ENCODE results near the gene PITPNM3. TPM values are rescaled to one million over a fixed set of nuclear protein-coding genes. Genes with fewer than 3 reads are reported as not detected.

Gene PITPNM3
- total and polyA plus RNA-seq, 4 experiments from 2014 or later = 0.05 to 0.50 (median 0.29) TPM; not detected in 1

DNA sequence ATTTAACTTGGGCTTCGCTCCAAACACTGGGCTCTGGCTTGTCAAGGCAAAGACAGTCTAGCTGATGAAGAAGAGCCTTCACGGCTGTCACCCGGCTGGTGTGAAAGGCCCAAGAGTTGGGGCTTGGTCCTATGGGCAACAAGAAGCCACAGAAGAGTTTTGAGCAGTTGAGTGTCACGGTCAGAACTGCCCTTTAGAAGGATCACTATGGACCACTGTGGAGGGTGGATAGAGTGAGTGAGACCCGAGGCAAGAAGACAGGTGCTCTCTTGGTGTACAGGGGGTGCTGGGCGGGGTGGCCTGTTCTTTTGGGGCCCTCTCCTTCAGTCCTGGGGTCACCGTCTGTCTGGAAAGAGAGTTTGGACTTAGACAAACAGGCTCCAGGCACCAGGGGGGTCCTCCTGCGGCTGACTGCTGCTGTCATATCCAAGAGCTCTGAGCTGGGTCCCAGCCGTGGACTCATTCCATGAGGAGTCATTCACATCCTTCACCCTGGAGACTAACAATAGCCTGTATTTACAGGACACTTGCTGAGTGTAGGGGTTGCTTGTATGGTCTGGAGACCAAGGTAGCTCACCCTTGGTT lies 109.7 kb downstream of the PITPNM3 start:
- POLR2A ChIA-PET (ENCODE audit: partially characterized antibody) = interaction anchor here (1.3 kb wide), 1 partner anchor 862 kb away, joined by 3 read pairs; the partner anchor contains the start of gene NLRP1
- CTCF ChIA-PET (ENCODE audit: partially characterized antibody) = interaction anchor here (2.8 kb wide), 1 partner anchor 26 kb away, joined by 7 read pairs; no protein-coding TSS in a partner anchor
- Histone ChIP-seq H3K4me1 (ENCODE audit: insufficient read depth, low read length) (peaks cover 5% of the 10 kb centered on the region), H3K27ac (ENCODE audit: low read depth, low read length) (no peak overlapping the region), H3K4me3 (ENCODE audit: low read length in 2 of 2) (no peak overlapping the region), H3K36me3 (ENCODE audit: insufficient read depth, low read length) (no peaks in the 10 kb centered on the region), H3K27me3 (ENCODE audit: insufficient read depth, low read length) (no peaks in the 10 kb centered on the region), H3K9me3 (ENCODE audit: control insufficient read depth in 1 of 2, low read length in 2 of 2) (no peaks in the 10 kb centered on the region)
- H3K27ac Mint-ChIP-seq = peak overlapping the region in 1 of 7 donors; percentile 29
- no peak overlapping the region for H3K4me3 Mint-ChIP-seq
- no peaks in the 10 kb centered on the region for H3K36me3 Mint-ChIP-seq
- peaks cover 9 to 16% (median 12%) of the 10 kb centered on the region in 4 donors for H3K4me1 Mint-ChIP-seq
- no peaks in the 10 kb centered on the region for H3K27me3 Mint-ChIP-seq
- intact Hi-C loops (cut with micrococcal nuclease) = loop anchor here (10.0 kb wide), 1 partner anchor 208 kb away; the partner anchor contains the start of genes C17orf100 and MED31
- DNase-seq = no peak
- no peaks in the 10 kb centered on the region for H3K9me3 Mint-ChIP-seq

DNA sequence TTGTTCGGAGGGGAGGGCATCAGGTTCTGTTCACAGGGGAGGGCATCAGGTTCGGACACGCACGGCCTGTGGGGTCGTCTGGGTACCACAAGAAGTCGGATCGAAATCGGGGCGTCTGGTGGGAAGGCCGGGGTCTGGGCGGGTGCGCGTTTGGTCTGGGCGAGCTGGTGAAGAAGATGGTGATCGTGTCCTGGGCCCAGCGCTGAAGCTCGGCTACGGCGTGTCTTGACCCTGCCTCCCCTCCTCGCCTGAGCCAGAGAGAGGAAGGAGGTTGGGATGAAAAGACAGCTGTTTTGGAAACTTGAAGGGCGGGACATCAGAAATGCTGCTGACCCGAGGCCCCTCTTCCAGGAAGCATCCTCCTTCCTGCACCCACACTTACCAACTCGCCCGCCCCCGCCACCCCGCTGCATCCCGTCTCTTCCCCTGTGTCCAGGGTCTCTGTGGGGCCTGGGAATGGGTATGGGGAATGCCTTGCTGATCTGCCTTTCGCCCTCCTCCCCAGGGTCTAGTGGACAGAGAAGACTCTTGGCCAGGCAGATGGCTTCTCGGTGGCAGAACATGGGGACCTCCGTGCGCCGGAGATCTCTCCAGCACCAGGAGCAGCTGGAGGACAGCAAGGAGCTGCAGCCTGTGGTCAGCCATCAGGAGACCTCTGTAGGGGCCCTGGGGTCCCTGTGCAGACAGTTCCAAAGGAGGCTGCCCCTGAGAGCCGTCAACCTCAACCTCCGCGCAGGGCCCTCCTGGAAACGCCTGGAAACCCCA lies 111.6 kb downstream of the PITPNM3 start:
- peak overlapping the region; percentile 68 to 96 (median 78) for H3K27ac Mint-ChIP-seq
- Histone ChIP-seq H3K27me3 (ENCODE audit: insufficient read depth, low read length) (no peaks in the 10 kb centered on the region), H3K9me3 (ENCODE audit: control insufficient read depth in 1 of 2, low read length in 2 of 2) (no peaks in the 10 kb centered on the region), H3K27ac (ENCODE audit: low read depth, low read length) (no peak overlapping the region), H3K4me3 (ENCODE audit: low read length in 2 of 2) (peak overlapping the region; percentile 52 to 93), H3K4me1 (ENCODE audit: insufficient read depth, low read length) (peaks cover 5% of the 10 kb centered on the region), H3K36me3 (ENCODE audit: insufficient read depth, low read length) (no peaks in the 10 kb centered on the region)
- H3K4me1 Mint-ChIP-seq = peaks cover 9 to 16% (median 12%) of the 10 kb centered on the region in 4 donors
- H3K36me3 Mint-ChIP-seq = no peaks in the 10 kb centered on the region
- no peaks in the 10 kb centered on the region for H3K9me3 Mint-ChIP-seq
- peaks cover 2 to 4% of the 10 kb centered on the region in 2 donors for H3K27me3 Mint-ChIP-seq
- ChIA-PET POLR2A (ENCODE audit: partially characterized antibody) (interaction anchor here (1.3 to 3.3 kb wide), 3 partner anchors 10 to 860 kb away, joined by 3 to 14 read pairs (median 12); partner anchors contain the start of gene NLRP1), CTCF (ENCODE audit: partially characterized antibody) (interaction anchor here (0.6 to 2.8 kb wide), 3 partner anchors 9 to 1096 kb away, joined by 3 to 8 read pairs (median 7); no protein-coding TSS in a partner anchor)
- intact Hi-C loops (cut with micrococcal nuclease) = loop anchor here (5.0 to 10.0 kb wide), 2 partner anchors 210 to 957 kb away; partner anchors contain the start of genes C17orf100, DERL2, MED31 and MIS12
- no peak for DNase-seq
- H3K4me3 Mint-ChIP-seq = peak overlapping the region; percentile 91 to 94 (median 92)

DNA sequence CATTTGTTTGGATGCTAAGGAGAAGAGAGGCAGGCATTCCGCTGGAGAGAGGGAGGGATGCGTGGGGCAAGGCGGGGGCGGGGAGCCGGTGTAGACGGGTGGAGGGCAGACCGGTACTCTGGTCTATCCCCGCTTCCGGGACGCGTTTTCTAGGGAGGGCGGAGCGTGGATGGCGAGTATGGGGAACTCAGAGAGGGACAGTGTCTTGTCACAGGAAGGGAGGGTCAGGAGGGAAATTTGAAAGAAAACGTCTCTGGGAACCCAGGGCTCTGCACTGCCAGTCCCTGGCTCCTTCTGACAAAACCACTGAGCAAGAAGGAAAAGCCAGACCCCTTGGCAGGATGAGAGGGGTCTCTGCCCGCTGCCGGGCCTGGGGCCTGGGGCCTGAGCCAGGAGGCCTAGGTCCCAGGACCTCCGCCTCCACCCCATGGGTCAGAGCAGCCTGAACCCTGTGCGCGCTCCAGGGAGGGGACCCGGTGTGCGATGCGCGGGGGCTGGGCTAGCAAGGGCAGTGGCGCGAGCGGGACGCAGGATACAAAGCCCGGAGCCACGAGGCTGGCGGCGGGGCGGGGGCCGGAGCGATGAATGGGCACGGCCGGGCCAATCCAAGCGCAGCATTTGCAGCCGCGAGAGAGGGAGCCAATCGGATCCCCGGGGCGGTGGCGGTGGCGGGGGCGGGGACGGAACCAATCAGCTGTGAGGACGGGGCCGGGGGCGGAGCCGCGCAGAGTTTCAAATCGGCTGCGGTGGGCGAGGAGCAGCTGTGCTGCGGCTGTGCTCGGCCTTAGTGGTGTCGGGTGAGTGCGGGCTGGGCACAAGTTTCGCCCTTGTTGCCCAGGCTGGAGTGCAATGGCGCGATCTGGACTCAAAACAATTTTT lies 112.4 kb downstream of the PITPNM3 start, which contains the start of gene PIMREG:
Gene PIMREG, plus strand, starts transcription at position 764 of the 879 bp plus-strand sequence. CDS start 656 bp downstream, outside the sequence.
- H3K4me1 ChIP-seq (ENCODE audit: insufficient read depth, low read length) = peaks cover 5% of the 10 kb centered on the region
- ChIA-PET POLR2A (ENCODE audit: partially characterized antibody) (interaction anchor here (1.6 to 3.3 kb wide), 2 partner anchors 11 to 859 kb away, joined by 12 to 14 read pairs; partner anchors contain the start of gene NLRP1), CTCF (ENCODE audit: partially characterized antibody) (interaction anchor here (1.7 to 2.8 kb wide), 3 partner anchors 8 to 29 kb away, joined by 3 to 8 read pairs (median 7); no protein-coding TSS in a partner anchor)
- H3K4me3 Mint-ChIP-seq = peak within 1 kb of the TSS; percentile 91 to 94 (median 92)
- peaks cover 9 to 16% (median 12%) of the 10 kb centered on the region in 4 donors for H3K4me1 Mint-ChIP-seq
- DNase-seq = peak; percentile 82 to 91 (median 83)
- no peaks in the 10 kb centered on the region for H3K9me3 ChIP-seq (ENCODE audit: control insufficient read depth in 1 of 2, low read length in 2 of 2)
- peaks cover 6 to 8% of the 10 kb centered on the region in 2 donors for H3K27me3 Mint-ChIP-seq
- H3K36me3 ChIP-seq (ENCODE audit: insufficient read depth, low read length) = no peaks in the 10 kb centered on the region
- peak within 1 kb of the TSS; percentile 69 to 93 for H3K4me3 ChIP-seq (ENCODE audit: low read length in 2 of 2)
- no peaks in the 10 kb centered on the region for H3K27me3 ChIP-seq (ENCODE audit: insufficient read depth, low read length)
- H3K27ac ChIP-seq (ENCODE audit: low read depth, low read length) = peak within 1 kb of the TSS; percentile 17
- H3K27ac Mint-ChIP-seq = peak within 1 kb of the TSS; percentile 68 to 96 (median 87)
- intact Hi-C loops (cut with micrococcal nuclease) = loop anchor here (5.0 to 10.0 kb wide), 2 partner anchors 211 to 957 kb away; partner anchors contain the start of genes C17orf100, DERL2, MED31 and MIS12
- no peaks in the 10 kb centered on the region for H3K36me3 Mint-ChIP-seq
- no peaks in the 10 kb centered on the region for H3K9me3 Mint-ChIP-seq

DNA sequence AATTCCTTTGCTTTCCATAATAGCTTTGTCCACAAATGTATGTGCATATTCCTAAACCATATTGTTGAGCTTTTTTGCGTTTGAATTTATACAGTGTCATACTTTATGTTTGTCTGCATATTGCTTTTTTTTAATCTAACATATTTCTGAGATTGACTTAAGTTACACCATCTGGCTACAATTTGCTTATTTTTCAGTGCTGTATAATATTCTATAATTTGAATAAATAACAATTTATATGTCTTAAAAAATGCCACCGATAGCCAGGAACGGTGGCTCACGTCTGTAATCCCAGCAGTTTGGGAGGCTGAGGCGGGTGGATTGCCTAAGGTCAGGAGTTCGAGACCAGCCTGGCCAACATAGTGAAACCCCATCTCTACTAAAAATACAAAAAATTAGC lies 113.6 kb downstream of the PITPNM3 start:
- Histone ChIP-seq H3K27ac (ENCODE audit: low read depth, low read length) (no peak overlapping the region), H3K9me3 (ENCODE audit: control insufficient read depth in 1 of 2, low read length in 2 of 2) (no peaks in the 10 kb centered on the region), H3K4me3 (ENCODE audit: low read length in 2 of 2) (no peak overlapping the region), H3K4me1 (ENCODE audit: insufficient read depth, low read length) (peaks cover 5% of the 10 kb centered on the region), H3K27me3 (ENCODE audit: insufficient read depth, low read length) (no peaks in the 10 kb centered on the region), H3K36me3 (ENCODE audit: insufficient read depth, low read length) (no peaks in the 10 kb centered on the region)
- ChIA-PET CTCF (ENCODE audit: partially characterized antibody) (interaction anchor here (1.0 to 2.2 kb wide), 7 partner anchors 18 to 858 kb away, joined by 3 to 10 read pairs (median 4); partner anchors contain the start of gene NLRP1), POLR2A (ENCODE audit: partially characterized antibody) (interaction anchor here (3.3 kb wide), 1 partner anchor 858 kb away, joined by 14 read pairs; the partner anchor contains the start of gene NLRP1)
- no peaks in the 10 kb centered on the region for H3K36me3 Mint-ChIP-seq
- H3K9me3 Mint-ChIP-seq = no peaks in the 10 kb centered on the region
- H3K4me1 Mint-ChIP-seq = peaks cover 9 to 16% (median 12%) of the 10 kb centered on the region in 4 donors
- no peak for DNase-seq
- intact Hi-C loops (cut with micrococcal nuclease) = loop anchor here (5.0 to 10.0 kb wide), 2 partner anchors 212 to 955 kb away; partner anchors contain the start of genes C17orf100, DERL2, MED31 and MIS12
- peaks cover 9 to 10% of the 10 kb centered on the region in 2 donors for H3K27me3 Mint-ChIP-seq
- no peak overlapping the region for H3K27ac Mint-ChIP-seq
- H3K4me3 Mint-ChIP-seq = peak overlapping the region in 4 of 8 donors; percentile 91 to 93 (median 92)

DNA sequence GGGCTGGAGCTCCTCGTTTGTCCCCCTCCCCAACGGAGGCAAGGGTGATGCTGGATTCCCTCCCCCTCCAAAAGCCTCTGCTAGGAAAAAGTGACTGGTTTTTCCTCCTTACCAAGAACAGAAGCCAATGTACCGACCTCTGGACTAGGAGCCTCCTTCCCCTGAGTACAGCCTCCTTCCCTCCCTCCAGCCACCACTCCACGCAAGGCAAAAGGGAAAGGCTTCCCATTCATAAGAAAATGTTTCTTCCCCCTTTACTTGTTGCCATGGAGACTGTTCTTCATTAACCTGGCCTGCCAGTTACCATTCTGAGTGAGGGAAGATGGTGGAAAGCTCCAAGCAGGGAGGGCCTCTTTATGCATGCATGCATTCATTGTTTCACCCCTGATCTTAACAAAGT lies 116.4 kb downstream of the PITPNM3 start:
- no peak overlapping the region for H3K27ac Mint-ChIP-seq
- Histone ChIP-seq H3K36me3 (ENCODE audit: insufficient read depth, low read length) (no peaks in the 10 kb centered on the region), H3K9me3 (ENCODE audit: control insufficient read depth in 1 of 2, low read length in 2 of 2) (no peaks in the 10 kb centered on the region), H3K4me3 (ENCODE audit: low read length in 2 of 2) (no peak overlapping the region), H3K4me1 (ENCODE audit: insufficient read depth, low read length) (peaks cover 5% of the 10 kb centered on the region), H3K27me3 (ENCODE audit: insufficient read depth, low read length) (peaks cover 4% of the 10 kb centered on the region), H3K27ac (ENCODE audit: low read depth, low read length) (no peak overlapping the region)
- ChIA-PET CTCF (ENCODE audit: partially characterized antibody) (interaction anchor here (1.0 to 1.9 kb wide), 2 partner anchors 18 to 848 kb away, joined by 3 to 7 read pairs; no protein-coding TSS in a partner anchor), POLR2A (ENCODE audit: partially characterized antibody) (no interaction called here)
- H3K27me3 Mint-ChIP-seq = peaks cover 16 to 18% of the 10 kb centered on the region in 2 donors
- peaks cover 9 to 18% (median 13%) of the 10 kb centered on the region in 4 donors for H3K4me1 Mint-ChIP-seq
- no peaks in the 10 kb centered on the region for H3K9me3 Mint-ChIP-seq
- H3K36me3 Mint-ChIP-seq = no peaks in the 10 kb centered on the region
- intact Hi-C loops (cut with micrococcal nuclease) = loop anchor here (5.0 to 10.0 kb wide), 2 partner anchors 215 to 953 kb away; partner anchors contain the start of genes C17orf100, DERL2, MED31 and MIS12
- DNase-seq = no peak
- H3K4me3 Mint-ChIP-seq = no peak overlapping the region

DNA sequence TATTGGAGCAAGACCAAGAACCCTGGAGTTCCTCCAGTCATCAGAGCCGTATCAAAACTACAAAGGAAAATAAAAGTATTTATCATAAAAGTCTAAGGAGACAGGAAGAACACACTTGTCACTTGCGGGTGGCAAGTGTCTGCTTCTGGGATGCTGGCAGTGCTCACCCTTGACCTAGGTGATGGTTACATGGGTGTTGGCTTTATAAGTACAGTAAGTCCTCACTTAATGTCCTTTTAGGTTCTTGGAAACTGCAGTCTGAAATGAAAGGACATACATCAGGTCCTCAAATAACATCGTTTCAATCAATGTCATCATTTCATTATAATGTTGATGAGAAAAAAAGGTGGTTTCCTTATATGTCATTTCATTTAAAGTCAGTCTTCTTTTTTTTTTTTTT lies 118.4 kb downstream of the PITPNM3 start:
- peaks cover 4% of the 10 kb centered on the region for H3K27me3 ChIP-seq (ENCODE audit: insufficient read depth, low read length)
- no peaks in the 10 kb centered on the region for H3K4me1 ChIP-seq (ENCODE audit: insufficient read depth, low read length)
- intact Hi-C loops (cut with micrococcal nuclease) = no loop called here
- no peaks in the 10 kb centered on the region for H3K36me3 ChIP-seq (ENCODE audit: insufficient read depth, low read length)
- Mint-ChIP-seq H3K4me1 (peaks cover 0 to 4% (median 0%) of the 10 kb centered on the region in 4 donors), H3K36me3 (no peaks in the 10 kb centered on the region), H3K4me3 (no peak overlapping the region), H3K27ac (no peak overlapping the region), H3K27me3 (peaks cover 16 to 18% of the 10 kb centered on the region in 2 donors), H3K9me3 (no peaks in the 10 kb centered on the region)
- ChIA-PET CTCF (ENCODE audit: partially characterized antibody) (no interaction called here), POLR2A (ENCODE audit: partially characterized antibody) (no interaction called here)
- DNase-seq = no peak
- no peak overlapping the region for H3K27ac ChIP-seq (ENCODE audit: low read depth, low read length)
- H3K4me3 ChIP-seq (ENCODE audit: low read length in 2 of 2) = no peak overlapping the region
- H3K9me3 ChIP-seq (ENCODE audit: control insufficient read depth in 1 of 2, low read length in 2 of 2) = no peaks in the 10 kb centered on the region
